ENCODE measurements around the gene THNSL1. TPM values are rescaled to one million over a fixed set of nuclear protein-coding genes. Genes with fewer than 3 reads are reported as not detected.

Gene THNSL1
- total and polyA plus RNA-seq, 2 of the 8 experiments (the other 6 are each of a cell fraction or from before 2014, with no cell fraction given), result 1.4 to 3.1 TPM

- TF ChIP-seq CHD7 (IDR thresholded peaks at IDR 0.05; ENCODE audit: insufficient replicate concordance, low read length) (no peak), TBP (IDR thresholded peaks at IDR 0.05; ENCODE audit: low read depth, low read length) (no peak), NANOG (IDR thresholded peaks at IDR 0.05; ENCODE audit: insufficient read depth, low read depth, low read length, poor library complexity, severe bottlenecking) (no peak), POLR2A (IDR thresholded peaks at IDR 0.05; ENCODE audit: control extremely low read depth in 1 of 2, low read depth in 2 of 2, low read length in 2 of 2) (no peak), CREB1 (IDR thresholded peaks at IDR 0.05) (no peak), RAD21 (IDR thresholded peaks at IDR 0.05 in 1 of 2, conservative IDR thresholded peaks at IDR 0.05 in 1 of 2; ENCODE audit: low read depth in 2 of 2, low read length in 2 of 2) (no peak), PHF8 (conservative IDR thresholded peaks at IDR 0.05; ENCODE audit: low read depth, low read length) (no peak), BRCA1 (IDR thresholded peaks at IDR 0.05; ENCODE audit: low read depth, low read length) (no peak), SIX5 (IDR thresholded peaks at IDR 0.05; ENCODE audit: low read depth, low read length) (no peak), NRF1 (IDR thresholded peaks at IDR 0.05; ENCODE audit: low read depth, low read length) (no peak)
These were observed 41.5 kb downstream of the THNSL1 start (continued) for GRCh38 chr10:25057886-25058285.
